GM21825 (cell line): ENCODE data around the gene LRBA.
"Not testable (repeated sequence)": the region's sequence is repeated elsewhere in the genome, so short reads cannot be mapped to it uniquely, and the experiment has no call there.

Experiments
- ATAC-seq: cut with Tn5 transposase; IDR thresholded peaks from one replicate; pipeline ENCODE4 v1.9.1; 2021; ENCODE audit warnings: mild to moderate bottlenecking, moderate library complexity; ENCODE audit not compliant: unreplicated experiment

LRBA gene

DNA sequence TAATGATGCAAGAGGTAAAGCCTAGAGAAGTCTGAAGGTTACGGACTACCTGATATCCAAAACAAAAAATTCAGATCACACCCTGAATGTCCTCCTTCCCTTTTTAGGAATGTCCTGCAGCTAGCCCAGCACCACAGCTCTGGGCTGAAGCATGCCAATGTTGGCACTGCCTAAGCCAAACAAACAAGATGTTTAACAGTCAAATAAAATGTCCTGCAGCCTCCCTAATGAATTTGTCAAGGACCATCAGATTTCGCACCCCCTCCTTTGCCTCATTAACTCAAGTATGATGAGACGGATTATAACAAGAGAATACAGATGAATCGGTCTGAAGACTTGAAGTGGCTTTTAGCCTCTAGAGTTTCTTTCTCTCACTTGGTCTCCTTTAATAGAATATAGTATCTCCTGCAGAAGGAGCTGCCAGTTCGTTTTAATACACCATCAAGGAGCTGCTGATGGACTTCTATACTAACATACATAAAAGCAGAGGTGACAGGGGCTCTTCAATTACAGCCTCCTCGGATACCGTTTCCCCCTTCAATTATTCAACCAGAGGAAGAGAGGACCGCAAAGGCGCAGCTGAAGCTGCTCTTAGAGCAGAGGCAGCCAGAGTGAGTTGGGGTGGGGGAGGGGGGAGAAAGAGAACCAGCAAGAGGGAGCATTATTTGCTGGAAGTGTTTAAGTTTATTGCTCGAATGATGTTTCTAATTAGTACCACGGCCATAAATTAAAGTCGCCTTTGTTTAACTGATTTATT, 436.2 kb downstream of the LRBA start:
- no peak for ATAC-seq

DNA sequence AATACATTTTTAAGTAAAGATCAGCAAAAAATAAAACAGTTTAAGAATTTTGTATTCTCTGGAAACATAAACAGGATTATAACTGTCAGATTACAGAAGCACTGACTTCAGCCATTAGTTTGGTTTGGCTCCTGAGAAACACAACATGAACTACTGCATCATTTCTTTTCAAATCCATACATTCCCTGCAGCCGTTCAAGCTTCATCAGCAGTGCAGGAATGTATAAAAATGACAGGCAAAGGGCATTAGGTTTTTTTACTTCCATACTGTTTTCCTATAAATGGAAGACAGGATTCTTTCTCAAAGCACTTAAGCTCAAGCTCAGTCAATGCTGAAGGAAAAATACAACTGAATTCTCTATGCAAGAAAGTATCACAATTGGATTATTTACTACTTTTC, 437.3 kb downstream of the LRBA start:
- no peak for ATAC-seq

DNA sequence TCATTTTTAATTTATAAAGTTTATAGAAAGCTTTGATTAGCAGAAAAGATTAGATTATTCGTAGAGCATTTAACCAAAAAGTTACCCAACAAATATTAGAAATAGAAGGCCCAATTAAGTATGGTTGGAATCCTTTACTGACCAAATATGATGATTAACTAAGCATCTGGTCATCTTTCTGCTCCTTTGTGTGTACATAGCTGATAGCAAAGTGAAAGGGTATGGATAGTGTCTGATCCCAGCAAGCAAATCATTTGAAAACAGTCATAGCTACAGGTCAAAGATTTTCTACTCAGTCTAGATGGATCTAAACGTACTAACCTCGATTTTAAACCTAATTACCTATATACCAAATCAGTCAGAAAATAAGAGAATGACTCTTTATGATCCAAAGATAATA, 440.4 kb downstream of the LRBA start:
- ATAC-seq = no peak

GRCh38 chr4:150573534-150573933, 441.6 kb downstream of the LRBA start:
- ATAC-seq = no peak

DNA sequence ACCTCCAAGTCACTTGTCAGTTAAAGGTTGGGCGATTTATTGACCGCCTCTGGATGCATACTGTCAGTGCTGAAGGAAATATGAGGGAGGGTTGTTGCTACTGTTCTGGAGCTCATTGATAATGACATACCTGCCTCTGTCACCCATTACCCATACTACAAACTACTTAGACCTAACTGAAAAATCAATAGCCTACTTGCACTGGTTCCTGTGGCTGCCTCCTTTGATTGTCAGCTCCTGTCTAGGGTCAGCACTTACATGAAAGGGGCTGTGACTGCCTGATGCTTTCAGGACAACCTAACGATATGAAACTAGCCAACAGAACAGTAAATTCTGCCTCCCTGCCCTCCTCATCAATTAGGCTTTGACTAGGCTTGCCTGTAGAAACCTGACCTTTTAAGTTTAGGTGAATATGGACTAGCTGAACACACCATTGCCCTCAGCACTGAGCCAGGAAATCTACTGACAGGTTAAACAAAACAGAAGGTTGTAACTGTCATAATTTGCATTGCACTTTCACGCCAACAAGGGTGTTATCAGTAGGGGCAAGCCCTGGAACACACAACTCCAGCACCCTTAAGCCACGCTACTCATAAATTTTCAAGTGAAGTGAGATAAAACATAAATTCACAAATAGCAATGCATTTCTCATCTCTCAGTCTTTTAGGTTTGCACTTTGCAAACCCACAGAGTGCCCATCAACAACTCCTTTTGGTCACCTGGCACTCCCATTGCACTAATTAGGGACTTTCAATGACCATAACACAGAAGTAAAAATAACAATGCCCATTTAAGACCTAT, 442.2 kb downstream of the LRBA start:
- no peak for ATAC-seq

- no peak for ATAC-seq
Measured at GRCh38 chr4:150570862-150571261, 444.2 kb downstream of the LRBA start.

DNA sequence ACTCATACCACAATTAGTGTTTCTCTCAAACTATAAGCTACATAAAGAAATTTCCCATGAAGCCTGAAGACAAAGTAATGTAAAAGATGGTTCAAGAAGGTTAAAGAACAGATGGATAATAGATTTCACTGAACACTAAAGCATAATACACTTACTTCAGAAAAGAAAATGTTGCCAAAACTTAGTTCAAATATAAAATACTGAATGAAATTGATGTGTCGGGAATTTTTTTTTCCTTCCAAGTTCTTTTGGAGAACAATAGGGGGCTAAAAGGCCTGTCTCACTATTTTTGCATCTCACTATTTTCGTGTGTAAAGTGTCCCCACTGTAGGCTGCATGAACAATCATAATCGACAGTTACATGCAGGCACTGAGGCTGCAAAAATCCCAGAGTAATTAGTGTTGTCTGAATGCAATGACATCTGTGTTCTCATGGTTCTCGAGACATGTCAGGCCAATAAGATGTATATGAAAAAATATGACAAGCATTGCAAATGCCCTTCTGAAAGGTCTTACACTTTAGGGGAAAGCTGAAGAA, 445.0 kb downstream of the LRBA start:
- no peak for ATAC-seq

DNA sequence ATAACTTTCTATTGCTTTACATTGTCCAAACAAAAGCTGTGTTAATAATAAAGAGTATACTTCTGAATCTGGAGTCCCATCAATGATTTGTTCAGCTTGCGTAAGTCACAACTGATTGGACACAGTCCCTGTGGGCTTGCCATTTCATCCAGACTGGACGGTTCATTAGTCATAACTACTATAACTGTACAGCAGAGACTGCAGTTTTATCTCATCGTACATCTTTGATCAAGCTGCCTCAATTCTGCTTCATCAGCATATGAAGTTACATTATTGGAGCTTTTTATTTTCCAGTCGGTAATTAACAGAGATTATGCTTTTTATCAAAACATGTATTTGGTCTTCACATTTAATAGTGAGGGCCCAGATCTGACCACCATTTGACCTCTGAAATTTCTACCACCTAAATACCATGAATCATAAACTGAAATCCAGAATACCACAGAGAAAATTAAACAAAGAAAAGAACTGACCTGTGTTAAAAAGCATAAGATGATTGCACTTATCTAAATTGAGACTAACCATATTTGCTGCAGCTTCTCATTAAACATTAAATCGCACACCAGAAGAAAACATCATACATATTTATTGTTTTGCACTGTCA, 445.6 kb downstream of the LRBA start:
- ATAC-seq = no peak

DNA sequence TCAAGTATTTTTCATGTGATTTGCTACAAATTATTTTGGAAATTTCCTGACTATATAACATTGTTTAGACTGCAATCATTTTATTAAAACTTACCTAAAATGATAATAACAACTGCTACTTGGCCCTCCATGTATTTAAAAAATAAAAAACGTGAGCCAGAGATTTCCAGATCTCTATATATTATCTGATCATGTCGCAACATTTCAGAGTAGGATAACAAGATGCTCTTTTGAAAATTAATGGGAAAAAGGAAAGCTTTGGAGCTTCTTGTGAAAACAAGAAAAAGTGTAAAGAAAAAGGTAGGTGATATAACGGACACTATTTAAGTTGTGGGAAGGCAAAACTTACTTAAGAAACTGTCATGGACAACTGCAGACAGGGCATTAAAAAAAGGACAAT, 448.0 kb downstream of the LRBA start:
- no peak for ATAC-seq

- not testable (repeated sequence) for ATAC-seq
Measured at GRCh38 chr4:150564967-150565366, 450.1 kb downstream of the LRBA start.

GRCh38 chr4:150562751-150563150, 452.3 kb downstream of the LRBA start:
- no peak for ATAC-seq

DNA sequence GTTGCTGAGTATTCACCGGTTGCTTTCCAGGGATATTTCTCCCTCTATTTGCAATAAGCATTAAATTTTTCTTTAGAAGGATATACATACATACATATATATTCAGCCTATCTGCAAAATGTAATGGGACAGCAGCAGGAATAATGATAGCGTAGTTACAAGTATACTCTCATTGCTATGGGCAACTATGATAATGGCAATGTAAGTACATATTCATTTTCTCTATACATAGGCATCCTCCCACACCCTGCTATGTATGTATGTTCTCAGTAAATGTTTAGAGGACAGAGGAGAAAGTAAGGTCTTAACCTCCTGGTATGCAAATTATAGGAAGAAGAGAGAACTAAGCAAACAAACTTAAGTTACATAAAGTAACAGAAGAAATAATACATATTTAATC, 452.8 kb downstream of the LRBA start:
- no peak for ATAC-seq

- no peak for ATAC-seq
Measured at GRCh38 chr4:150561143-150561737, 453.8 kb downstream of the LRBA start.

GRCh38 chr4:150557811-150558210, 457.3 kb downstream of the LRBA start:
- not testable (repeated sequence) for ATAC-seq

- no peak for ATAC-seq
Measured at GRCh38 chr4:150547154-150547838, 467.8 kb downstream of the LRBA start.

- no peak for ATAC-seq
Measured at GRCh38 chr4:150546286-150546685, 468.8 kb downstream of the LRBA start.

DNA sequence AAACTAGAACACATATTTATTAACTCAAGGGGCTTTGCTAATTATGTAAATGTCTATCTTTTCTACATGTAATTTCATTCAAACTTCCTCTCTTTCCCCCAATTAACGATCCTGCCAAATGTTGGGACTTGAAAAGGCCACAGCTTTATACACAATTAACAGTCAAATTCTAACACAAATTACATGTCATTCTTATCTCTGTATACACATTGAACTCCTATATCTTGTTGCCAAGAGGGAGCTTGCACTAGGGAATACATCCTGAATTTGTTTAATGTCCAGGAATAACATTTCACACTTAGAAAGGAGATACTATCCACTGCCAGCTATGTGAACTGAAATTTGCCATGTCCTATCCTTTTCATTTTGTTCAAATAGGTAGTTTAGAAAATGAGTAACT, 472.0 kb downstream of the LRBA start:
- no peak for ATAC-seq

DNA sequence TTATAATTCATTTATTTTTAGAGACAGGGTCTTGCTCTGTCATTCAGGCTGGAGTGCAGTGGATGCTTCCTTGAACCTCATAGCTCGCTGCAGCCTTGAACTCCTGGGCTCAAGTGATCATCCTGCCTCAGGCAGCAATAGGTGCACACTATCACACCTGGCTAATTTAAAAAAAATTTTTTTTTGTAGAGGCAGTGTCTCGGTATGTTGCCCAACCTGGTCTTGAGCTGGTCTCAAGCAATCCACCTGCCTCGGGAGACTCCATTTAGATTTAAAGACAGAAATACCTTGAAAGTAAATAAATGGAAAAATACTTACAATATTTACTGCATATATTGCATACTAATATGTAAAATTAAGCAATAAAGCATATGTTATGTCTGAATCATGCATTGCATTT, 473.4 kb downstream of the LRBA start:
- ATAC-seq = no peak

GRCh38 chr4:150540959-150541360, 474.1 kb downstream of the LRBA start:
- no peak for ATAC-seq

- no peak for ATAC-seq
Measured at GRCh38 chr4:150540536-150540935, 474.5 kb downstream of the LRBA start.

- not testable (repeated sequence) for ATAC-seq
Measured at GRCh38 chr4:150537911-150538310, 477.2 kb downstream of the LRBA start.
